Measurements from ENCODE around the gene WLS. TPM values are rescaled to one million over a fixed set of nuclear protein-coding genes. Genes with fewer than 3 reads are reported as not detected.

Gene WLS
- total and polyA plus RNA-seq, 2 donors (not counting 1 experiment from before 2014, with no cell fraction given), result 0.49 TPM; not detected in 1

GRCh38 chr1:68148631-68149030 lies 83.7 kb downstream of the WLS start:
- H3K4me1 Mint-ChIP-seq, result no peaks in the 10 kb centered on the region
- peaks cover 6% of the 10 kb centered on the region for H3K27me3 Mint-ChIP-seq
- H3K27me3 ChIP-seq (replicated peaks in 1 of 4; ENCODE audit: control extremely low read depth in 1 of 4, control insufficient read depth in 3 of 4, insufficient read depth in 4 of 4, low read length in 3 of 4), result no peaks in the 10 kb centered on the region
- 93% methylated on average over 7 of the region's 8 CpGs for WGBS (ENCODE audit: insufficient coverage)
- H3K9me3 ChIP-seq (ENCODE audit: control extremely low read depth in 1 of 3, control insufficient read depth in 2 of 3, insufficient read depth in 1 of 3, low read length in 2 of 3), result no peaks in the 10 kb centered on the region
- no peaks in the 10 kb centered on the region for H3K4me1 ChIP-seq (ENCODE audit: control insufficient read depth in 2 of 2, insufficient read depth in 2 of 2, low read length in 2 of 2)
- no peaks in the 10 kb centered on the region for H3K9me3 Mint-ChIP-seq (ENCODE audit: insufficient read depth)
- no peak for TF ChIP-seq EZH2 (IDR thresholded peaks at IDR 0.05; ENCODE audit: borderline replicate concordance, insufficient read depth, low read depth, low read length, poor library complexity, severe bottlenecking)
- no peak for TF ChIP-seq CTCF (IDR thresholded peaks at IDR 0.05)
- ATAC-seq (ENCODE audit: low read depth) (no peak), DNase-seq (no peak)
- H3K79me2 ChIP-seq (ENCODE audit: control insufficient read depth, insufficient read depth, low read length), result no peaks in the 10 kb centered on the region
- no peak overlapping the region for H3K27ac Mint-ChIP-seq
- H2AFZ ChIP-seq (ENCODE audit: insufficient read depth, low read depth, low read length, poor library complexity, severe bottlenecking), result no peak overlapping the region
- no peak overlapping the region for H3K9ac ChIP-seq (ENCODE audit: low read length)
- ChIA-PET POLR2A (no interaction called here), CTCF (no interaction called here)
- no peak overlapping the region for H3K27ac ChIP-seq (ENCODE audit: low read length in 2 of 2)
- H3K4me3 Mint-ChIP-seq, result no peak overlapping the region
- no peak overlapping the region for H3K4me2 ChIP-seq (replicated peaks; ENCODE audit: low read depth, low read length, poor library complexity, severe bottlenecking)
- no peaks in the 10 kb centered on the region for H3K36me3 ChIP-seq (replicated peaks in 1 of 2; ENCODE audit: control extremely low read depth in 1 of 2, control insufficient read depth in 1 of 2, extremely low read depth in 1 of 2, insufficient read depth in 2 of 2, low read length in 1 of 2)
- intact Hi-C loops (cut with micrococcal nuclease), result no loop called here
- no peaks in the 10 kb centered on the region for H4K20me1 ChIP-seq (ENCODE audit: control insufficient read depth, insufficient read depth, low read length, poor library complexity, severe bottlenecking)
- H3K4me3 ChIP-seq (ENCODE audit: control extremely low read depth in 1 of 5, extremely low read depth in 1 of 5, insufficient read depth in 1 of 5, low read depth in 2 of 5, low read length in 4 of 5), result no peak overlapping the region

DNA sequence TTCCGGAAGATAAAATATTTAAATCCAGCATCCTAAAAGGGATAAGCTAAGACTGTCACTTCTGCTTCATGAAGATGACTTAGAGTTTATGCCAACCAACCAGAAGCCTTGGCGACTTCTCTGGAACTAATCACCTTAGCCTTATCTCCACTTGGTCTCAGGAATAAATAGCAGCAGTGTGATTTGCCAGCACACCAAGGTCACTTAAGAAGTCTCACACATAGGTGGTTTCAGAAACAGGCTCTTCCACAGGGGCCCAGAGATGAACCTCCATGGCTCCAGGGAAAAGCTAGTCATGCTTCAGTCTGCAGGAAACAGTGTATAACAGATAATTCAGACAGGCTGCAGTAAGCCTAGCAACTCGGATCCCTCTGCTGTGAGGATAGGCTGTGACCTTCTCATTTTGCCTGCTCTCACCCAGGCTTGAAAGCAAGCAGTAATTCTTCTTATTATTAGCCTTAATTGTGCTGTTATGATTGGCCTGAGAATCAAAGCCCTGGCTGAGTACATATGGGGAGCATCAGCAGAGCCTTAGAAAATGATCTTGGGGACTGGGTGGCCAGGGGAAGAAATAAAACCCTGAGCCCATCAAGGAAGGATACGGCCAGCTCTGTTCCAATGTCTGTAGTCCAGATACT lies 84.7 kb downstream of the WLS start:
- Mint-ChIP-seq H3K4me3 (no peak overlapping the region), H3K27ac (no peak overlapping the region), H3K4me1 (no peaks in the 10 kb centered on the region), H3K9me3 (ENCODE audit: insufficient read depth) (no peaks in the 10 kb centered on the region), H3K27me3 (peaks cover 6% of the 10 kb centered on the region)
- no peak overlapping the region for H3K9ac ChIP-seq (ENCODE audit: low read length)
- intact Hi-C loops (cut with micrococcal nuclease), result no loop called here
- no peak overlapping the region for H3K4me3 ChIP-seq (ENCODE audit: control extremely low read depth in 1 of 5, extremely low read depth in 1 of 5, insufficient read depth in 1 of 5, low read depth in 2 of 5, low read length in 4 of 5)
- WGBS (ENCODE audit: insufficient coverage), result 67% methylated on average over 2 of the region's 4 CpGs
- H3K79me2 ChIP-seq (ENCODE audit: control insufficient read depth, insufficient read depth, low read length), result no peaks in the 10 kb centered on the region
- H4K20me1 ChIP-seq (ENCODE audit: control insufficient read depth, insufficient read depth, low read length, poor library complexity, severe bottlenecking), result no peaks in the 10 kb centered on the region
- H3K4me2 ChIP-seq (replicated peaks; ENCODE audit: low read depth, low read length, poor library complexity, severe bottlenecking), result no peak overlapping the region
- no peaks in the 10 kb centered on the region for H3K36me3 ChIP-seq (replicated peaks in 1 of 2; ENCODE audit: control extremely low read depth in 1 of 2, control insufficient read depth in 1 of 2, extremely low read depth in 1 of 2, insufficient read depth in 2 of 2, low read length in 1 of 2)
- no peaks in the 10 kb centered on the region for H3K27me3 ChIP-seq (replicated peaks in 1 of 4; ENCODE audit: control extremely low read depth in 1 of 4, control insufficient read depth in 3 of 4, insufficient read depth in 4 of 4, low read length in 3 of 4)
- H3K27ac ChIP-seq (ENCODE audit: low read length in 2 of 2), result no peak overlapping the region
- H3K4me1 ChIP-seq (ENCODE audit: control insufficient read depth in 2 of 2, insufficient read depth in 2 of 2, low read length in 2 of 2), result no peaks in the 10 kb centered on the region
- CTCF ChIA-PET, result no interaction called here
- POLR2A ChIA-PET, result no interaction called here
- no peak for ATAC-seq (ENCODE audit: low read depth)
- no peaks in the 10 kb centered on the region for H3K9me3 ChIP-seq (ENCODE audit: control extremely low read depth in 1 of 3, control insufficient read depth in 2 of 3, insufficient read depth in 1 of 3, low read length in 2 of 3)
- H2AFZ ChIP-seq (ENCODE audit: insufficient read depth, low read depth, low read length, poor library complexity, severe bottlenecking), result no peak overlapping the region
- no peak for TF ChIP-seq CTCF (IDR thresholded peaks at IDR 0.05)
- no peak for TF ChIP-seq EZH2 (IDR thresholded peaks at IDR 0.05; ENCODE audit: borderline replicate concordance, insufficient read depth, low read depth, low read length, poor library complexity, severe bottlenecking)
- DNase-seq, result no peak

Data from B cell (primary cell).